ENCODE results near the gene SCART1. TPM values are rescaled to one million over a fixed set of nuclear protein-coding genes. Genes with fewer than 3 reads are reported as not detected.

Gene SCART1
- total and polyA plus RNA-seq, 2 donors (not counting 1 experiment from before 2014, with no cell fraction given): 0.84 to 2.5 TPM

- no peaks in the 10 kb centered on the region for H3K27me3 ChIP-seq (ENCODE audit: control insufficient read depth, insufficient read depth, low read length)
- no peak overlapping the region for H3K9ac ChIP-seq (ENCODE audit: insufficient read depth, low read length)
- H3K9me3 ChIP-seq (ENCODE audit: control insufficient read depth, insufficient read depth, low read depth, low read length): no peaks in the 10 kb centered on the region
- H3K4me1 ChIP-seq (ENCODE audit: control insufficient read depth, extremely low read depth, insufficient read depth, low read length): no peaks in the 10 kb centered on the region
- no peak overlapping the region for H3K27ac ChIP-seq (ENCODE audit: insufficient read depth, low read length)
- H3K4me2 ChIP-seq (ENCODE audit: extremely low read depth, insufficient read depth, low read length): no peak overlapping the region
- H3K36me3 ChIP-seq (ENCODE audit: control insufficient read depth, insufficient read depth, low read length): no peaks in the 10 kb centered on the region
- no peak overlapping the region for H3K4me3 ChIP-seq (replicated peaks in 1 of 4; ENCODE audit: control extremely low read depth in 1 of 4, insufficient read depth in 1 of 4, low read depth in 3 of 4, low read length in 4 of 4)
- no peaks in the 10 kb centered on the region for H4K20me1 ChIP-seq (ENCODE audit: control insufficient read depth, extremely low read depth, insufficient read depth, low read length)
- TF ChIP-seq CTCF (conservative IDR thresholded peaks at IDR 0.05 in 1 of 2, IDR thresholded peaks at IDR 0.05 in 1 of 2; ENCODE audit: low read depth in 1 of 2, low read length in 2 of 2) (no peak), EZH2 (IDR thresholded peaks at IDR 0.05; ENCODE audit: low read length, missing control alignments) (no peak)
- no peaks in the 10 kb centered on the region for H3K79me2 ChIP-seq (ENCODE audit: control insufficient read depth, insufficient read depth, low read length)
- H2AFZ ChIP-seq (ENCODE audit: low read length): no peak overlapping the region
- DNase-seq (ENCODE audit: low read depth in 2 of 2): no peak
Measured at GRCh38 chr10:133452453-133452852, 1.3 kb upstream of the SCART1 start.

GRCh38 chr10:133454204-133454893, 604 bp downstream of the SCART1 start:
- Histone ChIP-seq H3K27me3 (ENCODE audit: control insufficient read depth, insufficient read depth, low read length) (no peaks in the 10 kb centered on the region), H3K79me2 (ENCODE audit: control insufficient read depth, insufficient read depth, low read length) (no peaks in the 10 kb centered on the region), H3K9ac (ENCODE audit: insufficient read depth, low read length) (no peak overlapping the region), H3K36me3 (ENCODE audit: control insufficient read depth, insufficient read depth, low read length) (no peaks in the 10 kb centered on the region), H3K27ac (ENCODE audit: insufficient read depth, low read length) (no peak overlapping the region), H3K9me3 (ENCODE audit: control insufficient read depth, insufficient read depth, low read depth, low read length) (no peaks in the 10 kb centered on the region), H3K4me1 (ENCODE audit: control insufficient read depth, extremely low read depth, insufficient read depth, low read length) (no peaks in the 10 kb centered on the region), H3K4me2 (ENCODE audit: extremely low read depth, insufficient read depth, low read length) (no peak overlapping the region), H3K4me3 (replicated peaks in 1 of 4; ENCODE audit: control extremely low read depth in 1 of 4, insufficient read depth in 1 of 4, low read depth in 3 of 4, low read length in 4 of 4) (no peak overlapping the region), H4K20me1 (ENCODE audit: control insufficient read depth, extremely low read depth, insufficient read depth, low read length) (no peaks in the 10 kb centered on the region), H2AFZ (ENCODE audit: low read length) (no peak overlapping the region)
- TF ChIP-seq EZH2 (IDR thresholded peaks at IDR 0.05; ENCODE audit: low read length, missing control alignments) (no peak), CTCF (conservative IDR thresholded peaks at IDR 0.05 in 1 of 2, IDR thresholded peaks at IDR 0.05 in 1 of 2; ENCODE audit: low read depth in 1 of 2, low read length in 2 of 2) (no peak)
- DNase-seq (ENCODE audit: low read depth in 2 of 2): no peak

- TF ChIP-seq CTCF (conservative IDR thresholded peaks at IDR 0.05 in 1 of 2, IDR thresholded peaks at IDR 0.05 in 1 of 2; ENCODE audit: low read depth in 1 of 2, low read length in 2 of 2) (no peak), EZH2 (IDR thresholded peaks at IDR 0.05; ENCODE audit: low read length, missing control alignments) (no peak)
- no peak overlapping the region for H3K4me2 ChIP-seq (ENCODE audit: extremely low read depth, insufficient read depth, low read length)
- no peaks in the 10 kb centered on the region for H3K27me3 ChIP-seq (ENCODE audit: control insufficient read depth, insufficient read depth, low read length)
- no peaks in the 10 kb centered on the region for H3K4me1 ChIP-seq (ENCODE audit: control insufficient read depth, extremely low read depth, insufficient read depth, low read length)
- no peaks in the 10 kb centered on the region for H4K20me1 ChIP-seq (ENCODE audit: control insufficient read depth, extremely low read depth, insufficient read depth, low read length)
- DNase-seq (ENCODE audit: low read depth in 2 of 2): no peak
- H3K36me3 ChIP-seq (ENCODE audit: control insufficient read depth, insufficient read depth, low read length): no peaks in the 10 kb centered on the region
- no peak overlapping the region for H3K4me3 ChIP-seq (replicated peaks in 1 of 4; ENCODE audit: control extremely low read depth in 1 of 4, insufficient read depth in 1 of 4, low read depth in 3 of 4, low read length in 4 of 4)
- no peak overlapping the region for H3K9ac ChIP-seq (ENCODE audit: insufficient read depth, low read length)
- no peaks in the 10 kb centered on the region for H3K9me3 ChIP-seq (ENCODE audit: control insufficient read depth, insufficient read depth, low read depth, low read length)
- no peak overlapping the region for H2AFZ ChIP-seq (ENCODE audit: low read length)
- no peak overlapping the region for H3K27ac ChIP-seq (ENCODE audit: insufficient read depth, low read length)
- H3K79me2 ChIP-seq (ENCODE audit: control insufficient read depth, insufficient read depth, low read length): no peaks in the 10 kb centered on the region
Measured at GRCh38 chr10:133455196-133455595, 1.5 kb downstream of the SCART1 start.

Data from fibroblast of lung (primary cell).